GM20000 (cell line): ENCODE data around the gene TMEM97.

ENCODE experiments used
- DNase-seq: peaks from one replicate; pipeline ENCODE4 v3.0.0; 2012; ENCODE audit warnings: low spot score
- TF ChIP-seq, protein P1 (sequence below): IDR thresholded peaks from 2 replicates; pipeline ENCODE4 v1.5.1; 2012; ENCODE audit warnings: mild to moderate bottlenecking, control low read depth; ENCODE audit errors: extremely low read depth, missing control alignments

Gene TMEM97

GRCh38 chr17:28368915-28369683 is 50.1 kb downstream of the TMEM97 start:
- TF ChIP-seq, protein P1, sequence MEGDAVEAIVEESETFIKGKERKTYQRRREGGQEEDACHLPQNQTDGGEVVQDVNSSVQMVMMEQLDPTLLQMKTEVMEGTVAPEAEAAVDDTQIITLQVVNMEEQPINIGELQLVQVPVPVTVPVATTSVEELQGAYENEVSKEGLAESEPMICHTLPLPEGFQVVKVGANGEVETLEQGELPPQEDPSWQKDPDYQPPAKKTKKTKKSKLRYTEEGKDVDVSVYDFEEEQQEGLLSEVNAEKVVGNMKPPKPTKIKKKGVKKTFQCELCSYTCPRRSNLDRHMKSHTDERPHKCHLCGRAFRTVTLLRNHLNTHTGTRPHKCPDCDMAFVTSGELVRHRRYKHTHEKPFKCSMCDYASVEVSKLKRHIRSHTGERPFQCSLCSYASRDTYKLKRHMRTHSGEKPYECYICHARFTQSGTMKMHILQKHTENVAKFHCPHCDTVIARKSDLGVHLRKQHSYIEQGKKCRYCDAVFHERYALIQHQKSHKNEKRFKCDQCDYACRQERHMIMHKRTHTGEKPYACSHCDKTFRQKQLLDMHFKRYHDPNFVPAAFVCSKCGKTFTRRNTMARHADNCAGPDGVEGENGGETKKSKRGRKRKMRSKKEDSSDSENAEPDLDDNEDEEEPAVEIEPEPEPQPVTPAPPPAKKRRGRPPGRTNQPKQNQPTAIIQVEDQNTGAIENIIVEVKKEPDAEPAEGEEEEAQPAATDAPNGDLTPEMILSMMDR: no peak

DNA sequence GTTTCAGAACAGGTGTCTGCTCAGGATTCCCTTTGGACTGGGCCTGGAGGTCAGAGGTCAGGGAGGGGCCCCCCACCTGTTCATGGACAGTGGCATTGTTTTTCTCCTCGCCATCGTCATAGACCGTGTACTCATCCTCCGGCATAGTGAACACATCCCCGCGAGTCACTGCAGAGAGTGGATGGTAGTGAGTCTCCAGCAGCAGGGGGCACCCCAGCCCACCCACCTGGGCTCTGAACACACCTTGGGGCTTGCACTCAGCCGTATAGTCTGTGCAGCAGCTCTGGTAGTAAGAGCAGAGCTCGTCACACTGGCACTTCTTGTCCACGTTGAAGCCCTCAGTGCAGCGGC is 50.7 kb downstream of the TMEM97 start:
- DNase-seq: no peak
- TF ChIP-seq, protein P1: no peak

More at GRCh38 chr17:28368915-28369683, 50.1 kb downstream of the TMEM97 start:
- no peak for DNase-seq

- no peak for DNase-seq
- TF ChIP-seq, protein P1: no peak
Observed at GRCh38 chr17:28370035-28370743, 51.2 kb downstream of the TMEM97 start, which contains the start of gene VTN. Gene VTN, minus strand, starts transcription at chr17:28370307. Its CDS starts 104 bp downstream, at chr17:28370203.

DNA sequence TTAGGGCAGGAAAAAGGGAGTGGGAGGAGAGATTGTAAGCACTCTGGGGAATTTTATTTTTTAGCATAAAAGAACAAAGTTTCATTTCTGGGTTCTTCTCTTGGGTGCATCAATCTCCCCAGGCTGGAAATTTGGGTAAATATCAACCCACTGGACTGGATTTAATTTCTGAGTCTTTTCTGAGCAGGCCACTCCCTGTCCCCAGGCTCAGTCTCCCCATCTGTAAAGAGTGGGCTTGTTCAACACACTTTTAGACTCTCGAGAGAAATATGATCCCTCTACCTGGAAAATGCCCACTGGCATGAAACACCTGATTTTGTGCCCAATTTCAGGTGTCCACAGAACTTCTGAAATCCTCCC is 51.7 kb downstream of the TMEM97 start:
- DNase-seq: no peak
- TF ChIP-seq, protein P1: no peak

DNA sequence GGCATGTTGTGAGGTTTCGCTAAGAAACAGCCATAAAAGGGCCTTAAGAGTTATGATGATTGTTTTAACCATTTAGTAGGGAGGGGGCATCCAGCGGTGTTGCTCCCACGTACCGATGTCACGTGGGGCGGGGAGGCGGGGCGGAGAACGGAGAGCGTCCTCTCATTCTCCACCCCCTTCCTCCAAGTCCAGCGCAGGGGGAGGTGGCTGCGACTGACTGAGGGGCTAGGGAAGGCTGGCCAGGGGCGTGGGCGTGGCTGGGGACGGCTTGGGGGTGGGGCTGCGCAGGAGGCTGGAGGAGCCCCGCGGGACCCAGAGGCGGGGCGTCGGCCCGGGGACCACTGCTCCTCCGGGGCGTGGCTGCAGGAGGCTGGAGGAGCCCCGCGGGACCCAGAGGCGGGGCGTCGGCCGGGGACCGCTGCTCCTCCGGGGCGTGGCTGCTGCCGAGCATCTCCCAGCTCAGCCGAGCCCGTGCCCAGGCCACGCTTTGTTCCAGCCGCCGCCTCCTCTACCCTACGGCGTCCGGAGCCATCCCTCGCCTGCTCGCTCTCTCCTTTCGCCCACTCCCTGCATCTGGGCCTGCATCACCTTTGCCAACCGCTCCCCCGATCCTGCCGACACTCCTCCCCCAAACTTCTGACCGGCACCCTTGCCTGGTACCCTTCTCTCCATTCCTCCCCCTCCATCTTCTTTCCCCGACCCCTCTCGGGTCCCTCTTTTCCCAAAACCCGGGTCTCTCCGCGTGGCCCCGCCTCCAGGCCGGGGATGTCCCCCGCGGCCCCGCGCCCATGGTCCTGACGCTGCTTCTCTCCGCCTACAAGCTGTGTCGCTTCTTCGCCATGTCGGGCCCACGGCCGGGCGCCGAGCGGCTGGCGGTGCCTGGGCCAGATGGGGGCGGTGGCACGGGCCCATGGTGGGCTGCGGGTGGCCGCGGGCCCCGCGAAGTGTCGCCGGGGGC is 52.5 kb downstream of the TMEM97 start, which contains the start of gene SARM1:
Gene SARM1 (plus strand): TSS at position 450 of the 958 bp plus-strand sequence. CDS start 339 bp downstream, at position 789.
- TF ChIP-seq, protein P1: no peak
- peak; percentile 96 for DNase-seq

GRCh38 chr17:28372203-28372944 is 53.4 kb downstream of the TMEM97 start:
- DNase-seq: no peak
- TF ChIP-seq, protein P1: no peak
